HG03108 (cell line): ENCODE data around the gene KLF1.
"Not testable (repeated sequence)": the region's sequence is repeated elsewhere in the genome, so short reads cannot be mapped to it uniquely, and the experiment has no call there.

Experiments used
- ATAC-seq: cut with Tn5 transposase; IDR thresholded peaks from one replicate; pipeline ENCODE4 v1.9.1; 2021; ENCODE audit warnings: moderate library complexity; ENCODE audit not compliant: unreplicated experiment

Gene KLF1

GRCh38 chr19:12868540-12869112 is 18.4 kb downstream of the KLF1 start:
- no peak for ATAC-seq

DNA sequence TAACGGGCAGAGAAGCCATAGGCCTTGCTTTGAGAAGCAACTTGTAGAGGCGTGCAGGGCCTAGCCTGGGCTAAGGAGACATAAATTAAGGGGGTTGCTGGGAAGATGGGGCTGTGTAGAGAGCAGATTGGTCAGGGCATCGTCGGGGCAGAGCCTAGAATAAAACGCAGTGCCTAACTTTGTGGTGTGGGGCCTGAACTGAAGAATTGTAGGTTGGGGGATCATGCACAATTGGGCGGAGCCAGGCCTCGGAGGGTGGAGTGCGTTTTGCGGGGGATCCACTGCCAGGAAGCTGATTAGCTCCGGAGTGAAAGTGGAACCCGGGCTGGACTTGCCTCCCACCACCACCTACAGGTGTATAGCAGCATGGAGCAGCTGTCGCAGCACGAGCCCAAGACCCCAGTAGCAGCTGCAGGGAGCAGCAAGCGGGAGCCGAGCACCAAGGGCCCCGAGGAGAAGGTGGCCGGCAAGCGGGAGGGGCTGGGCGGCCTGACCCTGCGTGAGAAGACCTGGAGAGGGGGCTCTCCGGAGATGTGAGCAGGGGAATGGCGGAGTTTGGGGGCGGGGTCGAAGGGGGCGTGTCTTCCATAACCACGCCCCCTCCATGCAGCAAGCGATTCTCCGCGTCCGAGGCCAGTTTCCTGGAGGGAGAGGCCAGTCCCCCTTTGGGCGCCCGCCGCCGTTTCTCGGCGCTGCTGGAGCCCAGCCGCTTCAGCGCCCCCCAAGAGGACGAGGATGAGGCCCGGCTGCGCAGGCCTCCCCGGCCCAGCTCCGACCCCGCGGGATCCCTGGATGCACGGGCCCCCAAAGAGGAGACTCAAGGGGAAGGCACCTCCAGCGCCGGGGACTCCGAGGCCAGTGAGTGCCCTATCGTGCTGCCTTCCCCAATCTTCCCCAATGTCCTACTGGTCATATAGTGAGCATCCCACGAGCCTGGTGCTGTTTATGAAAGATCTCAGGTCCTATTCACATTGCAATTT is 19.6 kb downstream of the KLF1 start:
- ATAC-seq, result no peak

DNA sequence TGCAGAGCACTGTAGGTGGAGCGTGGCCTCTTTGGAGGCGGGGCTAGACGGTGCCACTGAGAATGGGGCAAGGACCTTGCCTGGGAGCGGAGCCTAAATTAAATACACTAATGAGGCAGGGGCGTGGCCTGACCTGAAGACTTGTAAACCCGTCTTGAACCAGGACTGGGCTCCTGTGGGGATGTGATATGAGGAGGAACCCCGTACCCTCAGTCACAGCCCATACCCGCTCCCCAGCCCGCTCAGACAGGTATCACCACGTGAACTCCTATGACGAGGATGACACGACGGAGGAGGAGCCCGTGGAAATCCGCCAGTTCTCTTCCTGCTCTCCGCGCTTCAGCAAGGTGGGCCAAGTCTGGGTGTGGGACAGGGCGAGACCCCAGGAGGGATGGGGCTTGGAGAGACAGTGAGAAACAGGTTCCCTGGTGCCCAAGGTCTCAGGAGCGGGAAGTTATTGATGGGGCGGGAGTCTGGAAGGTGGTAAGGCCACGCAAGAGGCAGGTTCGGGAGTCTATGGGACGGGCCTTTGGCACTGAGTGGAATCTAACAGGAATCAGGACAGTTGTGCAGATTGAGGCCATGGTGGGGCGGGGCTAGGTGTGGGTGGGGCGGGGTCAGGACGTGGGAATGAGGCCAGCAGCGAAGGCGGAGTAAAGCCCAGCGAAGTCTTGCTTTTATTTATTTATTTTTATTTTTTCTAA is 20.4 kb downstream of the KLF1 start:
- no peak for ATAC-seq

DNA sequence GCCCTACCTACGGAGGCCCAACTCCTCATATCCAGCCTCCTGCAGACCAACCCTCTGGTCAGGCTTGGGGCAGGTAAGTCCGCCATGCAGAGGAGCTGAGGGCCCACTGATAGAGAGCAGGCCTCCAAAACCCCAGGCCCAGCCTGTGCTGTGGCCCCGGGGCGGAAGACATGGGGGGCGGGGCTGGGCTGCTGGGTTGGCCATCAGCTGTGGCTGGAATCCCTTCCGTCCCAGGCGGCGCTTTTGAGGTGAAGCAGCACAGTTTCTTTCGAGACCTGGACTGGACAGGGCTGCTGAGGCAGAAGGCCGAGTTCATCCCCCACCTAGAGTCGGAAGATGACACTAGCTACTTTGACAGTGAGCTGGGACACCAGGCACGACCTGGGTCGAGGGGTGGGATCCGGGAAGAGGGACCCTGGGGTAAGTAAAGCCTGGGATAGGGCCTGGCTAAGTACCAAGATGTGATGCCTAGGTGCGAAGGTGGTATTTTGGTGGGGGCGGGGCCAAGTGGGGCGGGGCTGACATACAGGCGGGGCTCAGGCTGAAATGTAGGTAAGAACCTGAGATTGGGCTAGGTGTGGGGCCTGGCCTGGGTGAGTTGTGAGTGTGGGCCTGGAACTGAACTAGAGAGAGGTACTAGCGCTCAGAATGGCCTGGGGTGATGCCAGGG is 21.1 kb downstream of the KLF1 start:
- ATAC-seq, result no peak

DNA sequence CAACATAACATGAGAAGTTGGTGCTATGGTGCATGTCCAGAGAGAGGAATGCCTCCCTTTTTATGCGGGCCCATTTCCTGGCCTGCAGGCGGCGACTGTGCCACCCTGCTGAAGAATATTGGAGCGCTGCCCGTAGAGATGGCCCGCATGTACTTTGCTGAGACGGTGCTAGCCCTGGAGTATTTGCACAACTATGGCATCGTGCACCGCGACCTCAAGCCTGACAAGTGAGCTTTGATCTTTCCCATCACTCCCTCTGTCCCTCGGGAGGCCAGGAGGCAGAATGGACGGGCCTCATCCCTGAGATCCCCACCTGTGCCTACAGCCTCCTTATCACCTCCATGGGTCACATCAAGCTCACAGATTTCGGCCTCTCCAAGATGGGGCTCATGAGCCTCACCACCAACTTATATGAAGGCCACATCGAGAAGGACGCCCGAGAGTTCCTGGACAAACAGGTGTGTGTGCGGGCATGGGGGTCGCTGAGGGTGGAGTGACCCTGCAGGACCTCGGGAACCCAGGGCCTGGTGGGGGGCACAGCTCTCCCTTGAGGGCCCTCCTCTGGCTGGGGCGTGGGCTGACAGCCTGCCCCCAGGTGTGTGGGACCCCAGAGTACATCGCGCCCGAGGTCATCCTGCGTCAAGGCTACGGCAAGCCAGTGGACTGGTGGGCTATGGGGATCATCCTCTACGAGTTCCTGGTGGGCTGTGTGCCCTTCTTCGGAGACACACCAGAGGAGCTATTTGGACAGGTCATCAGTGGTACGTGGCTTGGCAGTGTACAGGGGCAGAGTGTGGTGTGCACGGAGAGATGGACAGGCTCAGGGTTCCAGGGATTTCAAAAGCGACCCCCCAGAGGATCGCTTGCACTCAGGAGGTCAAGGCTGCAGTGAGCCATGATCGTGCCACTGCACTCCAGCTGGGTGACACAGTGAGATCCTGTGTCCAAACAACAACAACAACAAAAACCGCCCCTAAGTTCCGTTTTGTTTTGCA is 22.0 kb downstream of the KLF1 start:
- ATAC-seq, result no peak

GRCh38 chr19:12864143-12864542 is 22.9 kb downstream of the KLF1 start:
- ATAC-seq, result no peak

GRCh38 chr19:12859546-12859945 is 27.5 kb downstream of the KLF1 start:
- no peak for ATAC-seq

- no peak for ATAC-seq
Observed at GRCh38 chr19:12858041-12858928, 28.7 kb downstream of the KLF1 start.

DNA sequence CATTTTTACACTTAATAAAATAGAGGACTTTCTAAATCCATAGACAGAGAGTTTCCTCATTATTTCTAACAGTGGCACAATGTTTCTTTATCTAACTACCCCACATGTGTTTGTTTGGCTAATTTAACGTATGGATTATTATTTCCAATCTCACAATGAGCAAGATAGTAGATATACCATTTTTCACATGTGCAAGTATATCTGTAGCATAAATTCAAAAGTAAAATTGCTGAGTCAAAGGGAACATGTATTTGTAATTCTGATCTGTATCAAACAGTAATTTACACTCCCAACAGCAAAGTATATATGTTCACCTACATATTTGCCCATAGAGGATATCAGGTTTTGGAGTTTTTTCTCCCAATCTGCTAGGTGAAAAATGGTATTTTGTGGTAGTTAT is 30.3 kb downstream of the KLF1 start:
- no peak for ATAC-seq

GRCh38 chr19:12847159-12848139 is 39.6 kb downstream of the KLF1 start:
- no peak for ATAC-seq

GRCh38 chr19:12846613-12847012 is 40.4 kb downstream of the KLF1 start:
- not testable (repeated sequence) for ATAC-seq

GRCh38 chr19:12843999-12844732 is 42.8 kb downstream of the KLF1 start:
- ATAC-seq, result no peak

DNA sequence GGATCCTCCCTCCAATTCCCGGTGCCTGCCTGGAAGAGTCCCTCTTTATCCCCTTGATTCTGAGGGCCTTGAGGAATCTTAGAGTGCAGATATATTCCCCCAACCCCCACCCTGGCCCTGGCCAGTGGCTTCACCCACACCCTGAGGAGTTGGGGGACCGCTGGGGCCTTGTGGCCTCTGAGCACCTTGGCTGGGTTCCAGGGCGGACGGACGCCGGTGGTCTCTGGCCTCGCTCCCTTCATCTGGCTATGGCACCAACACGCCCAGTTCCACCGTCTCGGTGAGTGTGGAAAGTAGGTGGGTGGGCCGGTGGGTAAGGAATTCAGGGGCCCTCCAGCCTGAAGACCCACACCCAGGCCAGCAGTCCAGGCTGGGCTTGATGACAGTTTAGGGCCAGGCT is 43.7 kb downstream of the KLF1 start:
- no peak for ATAC-seq

- ATAC-seq, result no peak
Observed at GRCh38 chr19:12842511-12842910, 44.5 kb downstream of the KLF1 start.

GRCh38 chr19:12841094-12841493 is 45.9 kb downstream of the KLF1 start:
- no peak for ATAC-seq

GRCh38 chr19:12840091-12841079 is 46.6 kb downstream of the KLF1 start:
- no peak for ATAC-seq
